HEK293 (cell line): ENCODE measurements around the gene PIK3R6.

Experiments
- CTCF ChIA-PET: fragments of 350-600 bp; formaldehyde crosslinking; extraction: SDS; loops from one replicate; lab custom pipeline; 2021; ENCODE audit warnings: antibody characterized with exemption; lab: Yijun Ruan, JAX
- POLR2A ChIA-PET: fragments of 300-600 bp; formaldehyde crosslinking; extraction: SDS; loops from one replicate; lab custom pipeline; 2020; ENCODE audit warnings: antibody characterized with exemption, inconsistent platforms; lab: Yijun Ruan, JAX
- H3K27ac ChIP-seq: fragments of 200-500 bp; sonication (Bioruptor generic); 2 replicates; pipeline ENCODE4 v1.5.1; 2014; ENCODE audit warnings: low read depth, low read length, control low read depth, inconsistent platforms; ENCODE audit errors: extremely low read depth
- H3K36me3 ChIP-seq, 2 experiments: fragments of 200-500 bp in 1 of 2; sonication (Bioruptor generic) in 1 of 2; 1 replicate in 1 of 2; 2 replicates in 1 of 2; pipeline ENCODE4 v1.5.1; 2014 to 2017; ENCODE audit warnings: inconsistent platforms in 2 of 2, low read length in 2 of 2; ENCODE audit not compliant: control insufficient read depth in 2 of 2, insufficient read depth in 1 of 2
- H3K4me1 ChIP-seq: fragments of 200-500 bp; sonication (Bioruptor generic); 2 replicates; pipeline ENCODE4 v1.5.1; 2014; ENCODE audit warnings: mild to moderate bottlenecking, low read length, inconsistent platforms; ENCODE audit not compliant: control insufficient read depth, insufficient read depth
- H3K4me3 ChIP-seq: 2 replicates; pipeline ENCODE4 v1.5.1; 2011; ENCODE audit warnings: low read depth, mild to moderate bottlenecking, control low read depth, low read length, moderate library complexity
- H3K9me3 ChIP-seq: fragments of 200-500 bp; sonication (Bioruptor generic); 2 replicates; pipeline ENCODE4 v1.5.1; 2014; ENCODE audit warnings: low read depth, low read length, inconsistent platforms; ENCODE audit not compliant: control insufficient read depth, insufficient read depth
- FEZF1 ChIP-seq: fragments of 450-650 bp; formaldehyde crosslinking; IDR thresholded peaks from 2 replicates; pipeline ENCODE4 v1.5.1; 2016; ENCODE audit warnings: missing biosample characterization, missing genetic modification characterization
- GLIS2 ChIP-seq: fragments of 450-650 bp; formaldehyde crosslinking; IDR thresholded peaks from 2 replicates; pipeline ENCODE4 v1.5.1; 2016; ENCODE audit warnings: missing biosample characterization, missing genetic modification characterization
- KLF10 ChIP-seq: fragments of 450-650 bp; IDR thresholded peaks from 2 replicates; pipeline ENCODE4 v1.5.1; 2018; ENCODE audit warnings: missing biosample characterization, mild to moderate bottlenecking, missing genetic modification characterization
- KLF16 ChIP-seq: fragments of 450-650 bp; formaldehyde crosslinking; IDR thresholded peaks from 2 replicates; pipeline ENCODE4 v1.5.1; 2017; ENCODE audit warnings: missing biosample characterization, missing genetic modification characterization
- KLF7 ChIP-seq: fragments of 450-650 bp; formaldehyde crosslinking; IDR thresholded peaks from 2 replicates; pipeline ENCODE4 v1.5.1; 2016; ENCODE audit warnings: missing biosample characterization, missing genetic modification characterization, borderline replicate concordance
- KLF8 ChIP-seq: fragments of 450-650 bp; formaldehyde crosslinking; IDR thresholded peaks from 2 replicates; pipeline ENCODE4 v1.5.1; 2016; ENCODE audit warnings: missing biosample characterization, missing genetic modification characterization
- OSR2 ChIP-seq: fragments of 450-650 bp; formaldehyde crosslinking; IDR thresholded peaks from 2 replicates; pipeline ENCODE4 v1.5.1; 2016; ENCODE audit warnings: missing biosample characterization, missing genetic modification characterization
- SCRT2 ChIP-seq: fragments of 450-650 bp; formaldehyde crosslinking; IDR thresholded peaks from 2 replicates; pipeline ENCODE4 v1.5.1; 2016; ENCODE audit warnings: missing biosample characterization, missing genetic modification characterization
- WT1 ChIP-seq: fragments of 450-650 bp; formaldehyde crosslinking; IDR thresholded peaks from 2 replicates; pipeline ENCODE4 v1.5.1; 2016; ENCODE audit warnings: missing biosample characterization, missing genetic modification characterization
- ZBTB8A ChIP-seq: fragments of 450-650 bp; formaldehyde crosslinking; IDR thresholded peaks from 2 replicates; pipeline ENCODE4 v1.5.1; 2016; ENCODE audit warnings: missing biosample characterization, missing genetic modification characterization
- ZFHX2 ChIP-seq: fragments of 450-650 bp; formaldehyde crosslinking; conservative IDR thresholded peaks from 2 replicates; pipeline ENCODE4 v1.5.1; 2016; ENCODE audit warnings: missing biosample characterization, missing genetic modification characterization
- ZFP37 ChIP-seq: fragments of 450-650 bp; formaldehyde crosslinking; IDR thresholded peaks from 2 replicates; pipeline ENCODE4 v1.5.1; 2016; ENCODE audit warnings: missing biosample characterization, missing genetic modification characterization
- ZNF10 ChIP-seq: fragments of 450-650 bp; formaldehyde crosslinking; IDR thresholded peaks from 2 replicates; pipeline ENCODE4 v1.5.1; 2017; ENCODE audit warnings: missing biosample characterization, missing genetic modification characterization
- ZNF221 ChIP-seq: fragments of 450-650 bp; formaldehyde crosslinking; IDR thresholded peaks from 2 replicates; pipeline ENCODE4 v1.5.1; 2017; ENCODE audit warnings: missing biosample characterization, missing genetic modification characterization, borderline replicate concordance
- ZNF560 ChIP-seq: fragments of 450-650 bp; formaldehyde crosslinking; IDR thresholded peaks from 2 replicates; pipeline ENCODE4 v1.5.1; 2017; ENCODE audit warnings: missing biosample characterization, missing genetic modification characterization, borderline replicate concordance
- ZNF610 ChIP-seq: fragments of 450-650 bp; formaldehyde crosslinking; IDR thresholded peaks from 2 replicates; pipeline ENCODE4 v1.5.1; 2016; ENCODE audit warnings: missing biosample characterization, missing genetic modification characterization, borderline replicate concordance
- ZNF629 ChIP-seq: fragments of 450-650 bp; formaldehyde crosslinking; IDR thresholded peaks from 2 replicates; pipeline ENCODE4 v1.5.1; 2017; ENCODE audit warnings: missing biosample characterization, missing genetic modification characterization
- ZNF701 ChIP-seq: fragments of 450-650 bp; formaldehyde crosslinking; IDR thresholded peaks from 2 replicates; pipeline ENCODE4 v1.5.1; 2016; ENCODE audit warnings: missing biosample characterization, missing genetic modification characterization
- ZNF843 ChIP-seq: fragments of 450-650 bp; formaldehyde crosslinking; IDR thresholded peaks from 2 replicates; pipeline ENCODE4 v1.5.1; 2016; ENCODE audit warnings: missing biosample characterization, missing genetic modification characterization
- TF ChIP-seq, protein P1 (sequence below): fragments of 450-650 bp; formaldehyde crosslinking; IDR thresholded peaks from 2 replicates; pipeline ENCODE4 v1.5.1; 2017; ENCODE audit warnings: missing biosample characterization, missing genetic modification characterization
- TF ChIP-seq, protein P2 (sequence below): fragments of 450-650 bp; formaldehyde crosslinking; IDR thresholded peaks from 2 replicates; pipeline ENCODE4 v1.5.1; 2016; ENCODE audit warnings: missing biosample characterization, missing genetic modification characterization
- TF ChIP-seq, protein P3 (sequence below): fragments of 450-650 bp; formaldehyde crosslinking; IDR thresholded peaks from 2 replicates; pipeline ENCODE4 v1.5.1; 2016; ENCODE audit warnings: missing biosample characterization, missing genetic modification characterization, borderline replicate concordance
- TF ChIP-seq, protein P4 (sequence below): IDR thresholded peaks from 2 replicates; pipeline ENCODE4 v1.6.1; 2011; ENCODE audit warnings: mild to moderate bottlenecking, low read depth, low read length, borderline replicate concordance
- TF ChIP-seq, protein P5 (sequence below): fragments of 450-650 bp; formaldehyde crosslinking; IDR thresholded peaks from 2 replicates; pipeline ENCODE4 v1.5.1; 2016; ENCODE audit warnings: missing biosample characterization, missing genetic modification characterization
- TF ChIP-seq, protein P6 (sequence below): fragments of 450-650 bp; formaldehyde crosslinking; IDR thresholded peaks from 2 replicates; pipeline ENCODE4 v1.5.1; 2016; ENCODE audit warnings: missing biosample characterization, missing genetic modification characterization

PIK3R6 gene

DNA sequence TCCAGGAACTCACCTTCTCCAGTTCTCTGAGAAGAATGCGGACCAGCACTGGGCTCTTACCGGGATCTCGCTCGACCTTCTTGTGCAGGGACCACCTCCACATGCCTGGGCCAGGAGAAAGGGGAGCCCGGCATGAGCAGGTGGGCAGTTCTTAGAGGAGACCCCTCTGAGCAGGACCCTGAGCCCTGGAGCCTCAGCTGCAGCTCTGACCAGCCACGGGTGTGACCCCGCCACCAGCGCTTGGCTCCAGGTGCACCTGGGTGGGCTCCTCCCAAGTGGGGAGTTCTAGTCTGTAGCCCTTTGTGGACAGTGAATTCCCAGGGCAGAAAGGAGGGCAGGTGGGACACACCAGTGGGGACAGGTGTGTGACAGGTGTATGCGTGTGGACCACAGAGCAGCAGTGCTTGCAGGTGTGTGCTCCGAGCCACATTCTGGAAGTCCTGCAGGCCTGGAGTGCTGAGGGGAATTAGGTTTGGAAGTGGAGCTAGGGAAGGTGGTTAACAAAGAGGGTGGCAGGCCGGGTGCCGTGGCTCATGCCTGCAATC, 28.9 kb downstream of the PIK3R6 start (continued):
- TF ChIP-seq, protein P1, sequence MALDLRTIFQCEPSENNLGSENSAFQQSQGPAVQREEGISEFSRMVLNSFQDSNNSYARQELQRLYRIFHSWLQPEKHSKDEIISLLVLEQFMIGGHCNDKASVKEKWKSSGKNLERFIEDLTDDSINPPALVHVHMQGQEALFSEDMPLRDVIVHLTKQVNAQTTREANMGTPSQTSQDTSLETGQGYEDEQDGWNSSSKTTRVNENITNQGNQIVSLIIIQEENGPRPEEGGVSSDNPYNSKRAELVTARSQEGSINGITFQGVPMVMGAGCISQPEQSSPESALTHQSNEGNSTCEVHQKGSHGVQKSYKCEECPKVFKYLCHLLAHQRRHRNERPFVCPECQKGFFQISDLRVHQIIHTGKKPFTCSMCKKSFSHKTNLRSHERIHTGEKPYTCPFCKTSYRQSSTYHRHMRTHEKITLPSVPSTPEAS (tag by site-specific recombination) = no peak
- no peak for TF ChIP-seq ZNF10 (tag by site-specific recombination)
- TF ChIP-seq, protein P2, sequence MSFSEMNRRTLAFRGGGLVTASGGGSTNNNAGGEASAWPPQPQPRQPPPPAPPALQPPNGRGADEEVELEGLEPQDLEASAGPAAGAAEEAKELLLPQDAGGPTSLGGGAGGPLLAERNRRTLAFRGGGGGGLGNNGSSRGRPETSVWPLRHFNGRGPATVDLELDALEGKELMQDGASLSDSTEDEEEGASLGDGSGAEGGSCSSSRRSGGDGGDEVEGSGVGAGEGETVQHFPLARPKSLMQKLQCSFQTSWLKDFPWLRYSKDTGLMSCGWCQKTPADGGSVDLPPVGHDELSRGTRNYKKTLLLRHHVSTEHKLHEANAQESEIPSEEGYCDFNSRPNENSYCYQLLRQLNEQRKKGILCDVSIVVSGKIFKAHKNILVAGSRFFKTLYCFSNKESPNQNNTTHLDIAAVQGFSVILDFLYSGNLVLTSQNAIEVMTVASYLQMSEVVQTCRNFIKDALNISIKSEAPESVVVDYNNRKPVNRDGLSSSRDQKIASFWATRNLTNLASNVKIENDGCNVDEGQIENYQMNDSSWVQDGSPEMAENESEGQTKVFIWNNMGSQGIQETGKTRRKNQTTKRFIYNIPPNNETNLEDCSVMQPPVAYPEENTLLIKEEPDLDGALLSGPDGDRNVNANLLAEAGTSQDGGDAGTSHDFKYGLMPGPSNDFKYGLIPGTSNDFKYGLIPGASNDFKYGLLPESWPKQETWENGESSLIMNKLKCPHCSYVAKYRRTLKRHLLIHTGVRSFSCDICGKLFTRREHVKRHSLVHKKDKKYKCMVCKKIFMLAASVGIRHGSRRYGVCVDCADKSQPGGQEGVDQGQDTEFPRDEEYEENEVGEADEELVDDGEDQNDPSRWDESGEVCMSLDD (tag by site-specific recombination) = no peak

DNA sequence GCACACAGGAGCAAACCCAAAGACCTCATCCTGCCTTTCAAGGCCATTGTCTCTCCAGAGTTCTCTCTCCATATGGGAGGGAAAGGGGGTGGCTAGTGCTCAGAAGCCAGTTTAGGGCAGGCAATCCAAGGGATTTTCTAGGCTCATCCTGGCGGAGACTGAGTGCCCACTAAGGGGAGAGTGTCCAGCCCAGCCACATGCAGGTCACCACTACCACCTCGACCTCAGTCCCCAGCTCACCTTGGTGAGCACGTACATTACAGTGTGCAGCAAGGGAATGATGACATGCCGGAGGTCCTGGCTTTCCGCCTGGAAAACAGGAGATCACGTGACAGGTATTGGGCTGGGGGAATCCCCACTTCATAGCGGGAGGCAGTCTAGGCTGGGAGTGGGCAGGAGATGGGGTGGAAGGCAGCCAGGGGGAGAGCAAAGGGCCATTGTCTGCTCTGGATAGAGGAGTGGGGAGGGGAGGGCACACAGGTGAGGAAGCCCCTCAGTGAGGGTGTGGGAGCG, 29.9 kb downstream of the PIK3R6 start:
- H3K9me3 ChIP-seq = no peaks in the 10 kb centered on the region
- H3K27ac ChIP-seq = no peak overlapping the region
- H3K4me1 ChIP-seq = no peaks in the 10 kb centered on the region
- H3K36me3 ChIP-seq = no peaks in the 10 kb centered on the region
- POLR2A ChIA-PET = no interaction called here
- no peak overlapping the region for H3K4me3 ChIP-seq
- CTCF ChIA-PET = no interaction called here
- no peak for TF ChIP-seq WT1 (tag by site-specific recombination)
- TF ChIP-seq ZFP37 = no peak
- TF ChIP-seq ZNF560 = no peak
- TF ChIP-seq, protein P3, sequence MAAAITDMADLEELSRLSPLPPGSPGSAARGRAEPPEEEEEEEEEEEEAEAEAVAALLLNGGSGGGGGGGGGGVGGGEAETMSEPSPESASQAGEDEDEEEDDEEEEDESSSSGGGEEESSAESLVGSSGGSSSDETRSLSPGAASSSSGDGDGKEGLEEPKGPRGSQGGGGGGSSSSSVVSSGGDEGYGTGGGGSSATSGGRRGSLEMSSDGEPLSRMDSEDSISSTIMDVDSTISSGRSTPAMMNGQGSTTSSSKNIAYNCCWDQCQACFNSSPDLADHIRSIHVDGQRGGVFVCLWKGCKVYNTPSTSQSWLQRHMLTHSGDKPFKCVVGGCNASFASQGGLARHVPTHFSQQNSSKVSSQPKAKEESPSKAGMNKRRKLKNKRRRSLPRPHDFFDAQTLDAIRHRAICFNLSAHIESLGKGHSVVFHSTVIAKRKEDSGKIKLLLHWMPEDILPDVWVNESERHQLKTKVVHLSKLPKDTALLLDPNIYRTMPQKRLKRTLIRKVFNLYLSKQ (tag by site-specific recombination) = no peak
- TF ChIP-seq, protein P4, sequence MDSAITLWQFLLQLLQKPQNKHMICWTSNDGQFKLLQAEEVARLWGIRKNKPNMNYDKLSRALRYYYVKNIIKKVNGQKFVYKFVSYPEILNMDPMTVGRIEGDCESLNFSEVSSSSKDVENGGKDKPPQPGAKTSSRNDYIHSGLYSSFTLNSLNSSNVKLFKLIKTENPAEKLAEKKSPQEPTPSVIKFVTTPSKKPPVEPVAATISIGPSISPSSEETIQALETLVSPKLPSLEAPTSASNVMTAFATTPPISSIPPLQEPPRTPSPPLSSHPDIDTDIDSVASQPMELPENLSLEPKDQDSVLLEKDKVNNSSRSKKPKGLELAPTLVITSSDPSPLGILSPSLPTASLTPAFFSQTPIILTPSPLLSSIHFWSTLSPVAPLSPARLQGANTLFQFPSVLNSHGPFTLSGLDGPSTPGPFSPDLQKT = no peak
- TF ChIP-seq ZNF610 (tag by site-specific recombination) = no peak
- no peak for TF ChIP-seq KLF8 (tag by site-specific recombination)
- TF ChIP-seq OSR2 (tag by site-specific recombination) = no peak
- TF ChIP-seq ZFHX2 = peak; percentile 22; the same call in 1 of the 2 replicates
- TF ChIP-seq, protein P5, sequence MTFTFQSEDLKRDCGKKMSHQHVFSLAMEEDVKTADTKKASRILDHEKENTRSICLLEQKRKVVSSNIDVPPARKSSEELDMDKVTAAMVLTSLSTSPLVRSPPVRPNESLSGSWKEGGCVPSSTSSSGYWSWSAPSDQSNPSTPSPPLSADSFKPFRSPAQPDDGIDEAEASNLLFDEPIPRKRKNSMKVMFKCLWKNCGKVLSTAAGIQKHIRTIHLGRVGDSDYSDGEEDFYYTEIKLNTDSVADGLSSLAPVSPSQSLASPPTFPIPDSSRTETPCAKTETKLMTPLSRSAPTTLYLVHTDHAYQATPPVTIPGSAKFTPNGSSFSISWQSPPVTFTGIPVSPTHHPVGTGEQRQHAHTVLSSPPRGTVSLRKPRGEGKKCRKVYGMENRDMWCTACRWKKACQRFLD (tag by site-specific recombination) = no peak
- no peak for TF ChIP-seq ZNF629 (tag by site-specific recombination)
- TF ChIP-seq, protein P6, sequence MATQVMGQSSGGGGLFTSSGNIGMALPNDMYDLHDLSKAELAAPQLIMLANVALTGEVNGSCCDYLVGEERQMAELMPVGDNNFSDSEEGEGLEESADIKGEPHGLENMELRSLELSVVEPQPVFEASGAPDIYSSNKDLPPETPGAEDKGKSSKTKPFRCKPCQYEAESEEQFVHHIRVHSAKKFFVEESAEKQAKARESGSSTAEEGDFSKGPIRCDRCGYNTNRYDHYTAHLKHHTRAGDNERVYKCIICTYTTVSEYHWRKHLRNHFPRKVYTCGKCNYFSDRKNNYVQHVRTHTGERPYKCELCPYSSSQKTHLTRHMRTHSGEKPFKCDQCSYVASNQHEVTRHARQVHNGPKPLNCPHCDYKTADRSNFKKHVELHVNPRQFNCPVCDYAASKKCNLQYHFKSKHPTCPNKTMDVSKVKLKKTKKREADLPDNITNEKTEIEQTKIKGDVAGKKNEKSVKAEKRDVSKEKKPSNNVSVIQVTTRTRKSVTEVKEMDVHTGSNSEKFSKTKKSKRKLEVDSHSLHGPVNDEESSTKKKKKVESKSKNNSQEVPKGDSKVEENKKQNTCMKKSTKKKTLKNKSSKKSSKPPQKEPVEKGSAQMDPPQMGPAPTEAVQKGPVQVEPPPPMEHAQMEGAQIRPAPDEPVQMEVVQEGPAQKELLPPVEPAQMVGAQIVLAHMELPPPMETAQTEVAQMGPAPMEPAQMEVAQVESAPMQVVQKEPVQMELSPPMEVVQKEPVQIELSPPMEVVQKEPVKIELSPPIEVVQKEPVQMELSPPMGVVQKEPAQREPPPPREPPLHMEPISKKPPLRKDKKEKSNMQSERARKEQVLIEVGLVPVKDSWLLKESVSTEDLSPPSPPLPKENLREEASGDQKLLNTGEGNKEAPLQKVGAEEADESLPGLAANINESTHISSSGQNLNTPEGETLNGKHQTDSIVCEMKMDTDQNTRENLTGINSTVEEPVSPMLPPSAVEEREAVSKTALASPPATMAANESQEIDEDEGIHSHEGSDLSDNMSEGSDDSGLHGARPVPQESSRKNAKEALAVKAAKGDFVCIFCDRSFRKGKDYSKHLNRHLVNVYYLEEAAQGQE (tag by site-specific recombination) = no peak
- no peak for TF ChIP-seq FEZF1
- no peak for TF ChIP-seq ZBTB8A (tag by site-specific recombination)
- TF ChIP-seq ZNF221 (tag by site-specific recombination) = no peak
- no peak for TF ChIP-seq ZNF843
- TF ChIP-seq GLIS2 (tag by site-specific recombination) = no peak
- TF ChIP-seq SCRT2 = peak; percentile 18; the same call in 1 of the 2 replicates
- TF ChIP-seq KLF16 (tag by site-specific recombination) = no peak
- no peak for TF ChIP-seq KLF7 (tag by site-specific recombination)
- TF ChIP-seq KLF10 (tag by site-specific recombination) = no peak
- TF ChIP-seq ZNF701 (tag by site-specific recombination) = no peak
